Measurements from ENCODE around the gene GLB1L3.
"Not testable (repeated sequence)": the region's sequence is repeated elsewhere in the genome, so short reads cannot be mapped to it uniquely, and the experiment has no call there.

The GLB1L3 gene

DNA sequence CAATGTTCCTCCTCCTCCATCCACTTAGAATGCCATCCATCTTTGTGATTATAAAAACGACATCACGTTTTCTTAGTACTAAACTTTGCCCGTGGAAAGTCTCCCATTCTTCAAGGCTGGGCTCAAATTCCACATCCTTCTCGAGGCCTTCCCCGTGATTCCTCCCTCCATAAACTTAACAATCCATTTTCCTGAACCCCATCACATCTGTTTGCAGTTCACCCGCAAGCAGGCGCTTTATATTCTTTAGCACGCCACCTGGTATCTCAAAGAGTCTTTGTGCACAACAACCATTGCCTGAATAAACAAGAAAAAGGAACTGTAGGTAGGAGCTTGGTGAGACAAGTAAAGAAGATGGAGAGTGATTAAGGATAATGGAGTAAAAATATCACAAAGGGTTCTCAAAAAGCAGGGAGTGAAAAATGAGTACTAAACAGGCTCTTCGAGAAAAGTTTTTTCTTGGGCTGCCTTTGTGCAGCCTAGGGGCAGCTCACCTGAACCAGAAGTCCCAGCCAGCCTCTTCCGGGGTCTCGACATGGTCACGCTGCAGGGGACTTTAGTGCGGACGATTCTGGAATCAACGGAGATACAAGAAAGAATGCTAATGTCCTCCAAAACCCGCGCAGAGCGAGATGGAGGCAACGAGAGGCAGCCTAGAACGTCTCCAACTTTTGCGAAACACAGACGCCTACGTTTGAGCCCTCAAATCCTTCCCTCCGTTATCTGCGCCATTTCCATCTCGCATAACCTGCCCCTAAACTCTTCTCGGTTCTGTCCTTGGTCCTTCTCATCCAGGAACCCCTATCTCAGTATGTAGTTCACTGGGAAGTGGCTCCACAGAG, 23.6 kb upstream of the GLB1L3 start:
- no peak for DNase-seq

DNA sequence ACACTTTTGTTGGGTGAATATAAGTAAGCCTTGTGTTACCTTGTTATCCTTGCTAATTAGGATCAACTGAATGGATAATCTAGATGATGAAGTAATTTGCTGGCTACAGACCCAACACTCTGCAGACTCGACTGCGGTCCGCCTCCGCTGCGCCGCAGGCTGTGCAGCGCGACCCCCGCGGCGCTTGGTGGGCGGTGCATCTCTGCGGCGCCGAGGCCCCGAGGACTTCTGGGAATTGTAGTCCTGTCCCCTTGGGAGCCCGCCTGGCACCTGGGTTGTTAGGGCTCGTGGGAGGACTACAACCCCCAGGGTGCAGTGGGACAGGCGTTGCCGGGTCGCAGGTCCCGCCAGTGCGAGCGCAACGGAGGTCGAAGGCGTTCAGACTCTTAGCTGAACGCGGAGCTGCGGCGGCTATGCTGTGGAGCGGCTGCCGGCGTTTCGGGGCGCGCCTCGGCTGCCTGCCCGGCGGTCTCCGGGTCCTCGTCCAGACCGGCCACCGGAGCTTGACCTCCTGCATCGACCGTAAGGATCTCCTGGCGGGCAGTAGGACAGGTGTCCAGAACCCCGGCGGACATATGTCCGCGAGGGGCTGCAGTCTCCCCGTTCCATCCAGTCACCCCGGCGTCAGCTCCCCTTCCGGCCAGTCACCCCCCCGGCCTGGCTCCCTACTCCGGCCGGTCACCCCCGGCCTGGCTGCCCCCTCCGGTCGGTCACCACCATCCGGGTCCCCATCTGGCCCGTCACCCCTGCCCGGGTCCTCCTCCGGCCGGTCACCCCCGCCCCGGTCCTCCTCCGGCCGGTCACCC, 22.8 kb upstream of the GLB1L3 start, which contains the start of the genes ACAD8 and THYN1:
Gene ACAD8, plus strand, starts transcription at position 381 of the 806 bp plus-strand sequence. Its CDS starts 33 bp downstream, at position 414.
Gene THYN1, minus strand, starts transcription at position 165 of the 806 bp plus-strand sequence. CDS start 470 bp downstream, outside the sequence.
- DNase-seq, result peak; percentile 96

DNA sequence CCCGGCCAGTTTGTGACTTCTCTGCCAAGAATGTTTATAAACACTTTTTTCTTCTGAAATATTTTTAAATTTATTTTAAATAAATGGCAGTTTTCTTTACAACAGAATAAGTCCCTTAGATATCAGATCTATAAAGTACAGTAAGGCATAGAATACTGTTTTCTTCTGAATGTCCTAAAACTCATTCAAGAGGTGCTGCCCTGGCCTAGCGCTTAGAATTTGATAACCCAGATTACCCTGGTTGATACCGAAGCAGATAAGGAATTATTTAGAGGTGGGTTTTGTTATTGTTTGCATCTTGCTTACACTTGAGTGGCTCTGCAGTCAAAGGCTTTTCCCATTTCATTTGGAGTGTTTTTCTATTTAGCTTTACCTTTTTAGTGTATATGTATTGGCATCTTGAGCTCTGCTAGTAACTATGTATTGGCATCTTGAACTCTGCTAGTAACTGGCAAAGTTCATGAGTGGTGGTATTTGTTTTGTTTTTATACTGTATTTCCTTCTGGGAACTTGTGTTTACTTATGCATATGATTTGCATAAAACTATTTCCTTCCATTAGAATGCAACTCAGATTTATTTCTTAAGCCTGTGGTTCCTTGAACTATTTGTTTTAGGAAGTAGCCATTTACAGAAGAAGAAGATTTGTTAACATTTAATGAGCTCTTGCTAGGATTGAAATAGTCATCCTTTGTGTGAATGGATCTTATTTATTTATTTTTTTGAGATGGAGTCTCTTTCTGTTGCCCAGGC, 21.6 kb upstream of the GLB1L3 start:
- no peak for DNase-seq

DNA sequence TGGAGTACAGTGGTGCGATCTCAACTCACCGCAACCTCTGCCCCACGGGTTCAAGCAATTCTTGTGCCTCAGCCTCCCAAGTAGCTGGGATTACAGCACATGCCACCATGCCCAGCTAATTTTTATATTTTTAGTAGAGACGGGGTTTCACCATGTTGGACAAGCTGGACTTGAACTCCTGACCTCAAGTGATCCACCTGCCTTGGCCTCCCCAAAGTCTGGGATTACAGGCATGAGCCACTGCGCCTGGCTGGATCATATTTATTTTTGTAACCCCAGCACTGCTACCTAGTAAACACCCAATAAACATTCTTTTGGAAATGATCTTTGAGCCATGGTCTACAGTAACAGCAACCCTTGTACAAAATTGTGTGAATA, 21.0 kb upstream of the GLB1L3 start:
- not testable (repeated sequence) for DNase-seq

DNA sequence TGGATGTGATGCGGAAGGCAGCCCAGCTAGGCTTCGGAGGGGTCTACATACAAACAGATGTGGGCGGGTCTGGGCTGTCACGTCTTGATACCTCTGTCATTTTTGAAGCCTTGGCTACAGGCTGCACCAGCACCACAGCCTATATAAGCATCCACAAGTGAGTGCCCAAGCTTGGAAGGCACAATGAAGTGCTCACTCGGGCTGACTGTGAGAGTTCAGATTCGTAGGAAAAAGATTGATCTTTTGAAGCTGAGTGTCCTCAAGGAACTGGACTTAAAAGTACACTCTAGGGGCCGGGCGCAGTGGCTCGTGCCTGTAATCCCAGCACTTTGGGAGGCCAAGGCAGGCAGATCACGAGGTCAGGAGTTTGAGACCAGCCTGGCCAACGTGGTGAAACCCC, 19.1 kb upstream of the GLB1L3 start:
- DNase-seq, result no peak

DNA sequence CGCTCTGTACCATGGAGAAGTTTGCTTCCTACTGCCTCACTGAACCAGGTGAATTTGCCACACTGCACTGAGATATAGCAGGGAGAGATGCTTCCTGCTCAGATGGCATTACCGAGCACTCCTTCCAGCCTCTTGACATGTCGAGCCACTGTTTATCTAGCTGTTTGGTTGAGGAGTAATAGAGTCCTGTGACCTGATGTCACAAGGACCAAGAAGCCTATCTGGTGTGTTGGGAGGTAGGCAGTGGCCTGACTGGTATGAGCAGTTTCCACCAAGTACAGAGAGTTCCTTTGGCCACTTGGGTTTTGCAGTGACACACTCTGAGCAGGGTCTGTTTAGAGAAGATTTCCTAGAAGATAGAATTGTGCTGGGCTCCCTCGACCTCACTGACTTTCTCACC, 17.6 kb upstream of the GLB1L3 start:
- no peak for DNase-seq

DNA sequence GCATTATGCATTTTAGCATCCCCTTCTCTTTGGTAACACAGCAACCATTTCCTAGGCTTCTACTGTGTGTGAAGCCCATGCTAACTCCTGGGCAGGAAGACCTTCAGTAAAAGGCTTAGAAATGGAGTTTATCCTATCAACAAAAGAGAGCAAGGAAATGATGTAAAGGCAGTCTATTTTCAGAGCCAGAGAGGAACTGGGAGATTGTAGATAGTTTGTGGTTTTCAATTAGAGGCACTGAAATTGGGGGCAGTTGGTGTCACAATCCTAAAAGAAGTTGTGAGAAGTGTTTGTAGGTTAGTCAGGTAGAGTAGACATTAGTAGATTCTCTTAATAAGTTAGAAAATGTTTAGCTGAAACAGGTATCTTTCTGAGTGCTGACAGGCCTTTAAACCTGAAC, 15.7 kb upstream of the GLB1L3 start:
- no peak for DNase-seq

DNA sequence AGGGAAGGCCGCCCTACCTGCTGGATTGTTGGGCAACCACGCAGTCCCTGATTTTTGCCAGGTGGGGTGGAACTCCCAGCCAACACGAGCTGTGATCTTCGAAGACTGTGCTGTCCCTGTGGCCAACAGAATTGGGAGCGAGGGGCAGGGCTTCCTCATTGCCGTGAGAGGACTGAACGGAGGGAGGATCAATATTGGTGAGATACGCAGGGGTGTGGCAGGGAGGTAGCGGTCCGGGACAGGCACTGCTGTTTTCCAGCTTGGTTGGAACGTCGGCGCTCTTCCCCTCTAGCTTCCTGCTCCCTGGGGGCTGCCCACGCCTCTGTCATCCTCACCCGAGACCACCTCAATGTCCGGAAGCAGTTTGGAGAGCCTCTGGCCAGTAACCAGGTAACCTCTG, 15.2 kb upstream of the GLB1L3 start:
- DNase-seq, result no peak

DNA sequence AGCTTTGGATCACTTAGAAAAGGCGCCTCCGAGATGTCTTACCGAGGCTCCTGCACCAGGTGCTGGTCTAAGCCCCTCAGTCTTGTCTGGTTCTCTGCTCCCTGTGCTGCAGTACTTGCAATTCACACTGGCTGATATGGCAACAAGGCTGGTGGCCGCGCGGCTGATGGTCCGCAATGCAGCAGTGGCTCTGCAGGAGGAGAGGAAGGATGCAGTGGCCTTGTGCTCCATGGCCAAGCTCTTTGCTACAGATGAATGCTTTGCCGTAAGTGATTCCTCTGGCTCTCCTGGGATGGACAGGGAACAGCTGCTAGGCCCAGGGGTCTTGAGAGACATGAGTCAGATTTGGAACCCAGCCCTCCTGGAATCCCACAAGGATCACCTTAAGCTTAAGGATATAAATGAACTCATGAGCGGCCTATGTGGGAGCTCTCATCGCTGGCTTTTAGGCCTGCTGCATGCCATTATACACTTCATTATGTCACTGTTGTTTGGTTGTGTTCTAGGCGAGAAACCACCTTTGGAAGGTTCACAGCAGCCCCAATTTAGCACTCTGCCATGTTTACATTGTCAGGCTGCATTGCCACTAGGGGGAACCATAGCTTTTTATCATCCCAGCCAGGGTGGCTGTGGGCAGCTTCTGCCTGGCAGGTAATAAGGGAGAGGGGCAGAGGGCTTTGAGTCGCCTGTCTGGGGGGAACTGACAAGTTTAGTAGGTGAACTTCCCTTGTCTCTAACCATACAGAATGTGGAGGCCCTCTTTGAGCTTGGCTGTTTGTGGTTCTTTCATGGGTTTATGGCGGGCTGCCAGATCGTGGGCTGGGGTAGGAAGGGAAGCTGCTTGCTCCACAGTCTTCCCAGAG, 14.3 kb upstream of the GLB1L3 start:
- DNase-seq, result peak; percentile 69

DNA sequence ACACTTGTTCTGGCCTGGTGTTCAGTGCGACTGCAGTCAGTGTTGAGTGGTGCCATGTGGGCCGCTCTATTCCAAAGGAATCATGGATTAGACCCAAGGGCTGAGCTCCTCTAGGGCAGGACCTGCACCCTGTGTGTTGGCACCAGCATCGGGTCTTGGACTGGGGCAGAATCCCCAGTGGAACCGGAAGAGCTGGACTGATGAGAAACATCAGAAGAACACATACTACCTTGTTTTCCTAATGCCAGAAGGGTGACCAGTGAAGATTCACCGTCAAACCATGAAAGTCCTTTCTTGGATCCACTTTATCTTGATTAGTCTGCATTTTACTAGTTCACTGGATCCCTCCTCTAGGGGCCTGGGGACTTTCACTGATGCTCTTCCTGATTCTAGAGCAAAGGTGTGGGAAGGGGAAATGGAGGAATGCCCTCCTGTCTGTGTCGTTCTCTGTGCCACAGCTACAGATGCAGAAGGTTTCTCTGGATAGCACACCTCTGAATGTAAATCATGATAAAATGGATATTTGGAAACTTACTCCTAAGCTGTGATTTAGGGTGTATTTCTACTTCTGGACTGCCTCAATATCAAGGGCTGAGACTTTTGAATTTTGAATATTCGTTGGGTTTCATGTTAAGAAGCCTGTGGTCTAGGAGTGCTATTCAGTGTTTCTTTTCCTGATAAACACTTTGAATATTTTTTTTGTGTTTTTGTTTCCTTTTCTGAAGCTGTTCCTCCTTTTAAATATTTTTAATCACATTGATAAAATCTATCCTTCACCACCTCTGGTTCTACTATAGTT, 11.0 kb upstream of the GLB1L3 start:
- DNase-seq, result no peak

DNA sequence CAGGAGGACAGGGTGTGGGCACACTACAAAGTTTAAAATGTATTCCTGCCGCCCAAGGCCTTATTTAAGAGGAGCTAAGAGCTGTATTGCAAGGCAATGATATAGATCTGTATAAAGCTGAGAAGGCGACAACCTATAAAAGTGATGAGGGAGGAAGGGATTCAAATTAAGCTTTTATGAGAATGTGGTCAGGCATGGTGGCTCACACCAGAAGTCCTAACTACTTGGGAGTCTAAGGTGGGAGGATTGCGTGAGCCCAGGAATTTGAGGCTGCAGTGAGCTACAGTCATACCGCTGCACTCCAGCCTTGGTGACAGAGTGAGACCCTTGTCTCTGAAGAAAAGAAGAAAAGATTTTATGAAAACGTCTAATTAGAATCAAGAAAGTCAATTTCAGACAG, 9.7 kb upstream of the GLB1L3 start:
- DNase-seq, result no peak

DNA sequence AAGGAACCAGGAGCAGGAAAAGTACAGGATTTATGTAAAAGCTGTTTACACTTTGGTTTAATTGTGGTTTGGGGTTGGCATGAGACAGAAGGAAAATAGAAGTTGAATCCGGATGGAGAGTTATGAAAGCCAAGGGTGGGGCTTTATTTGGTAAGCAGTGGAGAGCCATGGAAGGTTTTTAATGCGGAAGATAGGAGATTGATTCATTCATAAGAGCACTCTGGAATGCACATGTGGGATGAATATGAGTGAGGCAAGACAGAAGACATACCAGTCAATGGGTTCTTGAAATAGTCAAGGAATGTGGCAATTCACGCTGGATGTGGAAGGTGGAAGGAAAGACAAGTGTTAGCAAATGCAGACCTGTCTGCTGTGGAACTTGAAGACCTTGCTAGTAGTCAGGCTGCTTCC, 9.3 kb upstream of the GLB1L3 start:
- no peak for DNase-seq

DNA sequence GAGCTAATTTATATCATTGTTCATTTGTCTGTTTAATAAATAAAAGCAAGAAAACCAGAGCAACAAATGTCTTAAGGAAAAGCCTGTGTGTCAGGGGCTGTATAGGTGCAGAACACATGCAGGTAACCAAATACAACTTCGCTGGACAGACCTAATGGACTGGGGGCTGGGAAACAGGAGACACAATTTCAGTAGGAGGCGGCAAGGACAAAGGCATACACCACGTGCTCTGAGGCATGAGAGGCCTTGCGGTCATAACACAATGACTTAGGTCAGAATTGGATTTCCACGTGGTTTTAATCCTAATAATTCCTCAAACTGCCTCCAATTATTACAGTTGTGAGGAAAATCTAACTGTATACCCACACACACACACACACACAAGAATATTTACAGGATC, 8.7 kb upstream of the GLB1L3 start:
- no peak for DNase-seq

DNA sequence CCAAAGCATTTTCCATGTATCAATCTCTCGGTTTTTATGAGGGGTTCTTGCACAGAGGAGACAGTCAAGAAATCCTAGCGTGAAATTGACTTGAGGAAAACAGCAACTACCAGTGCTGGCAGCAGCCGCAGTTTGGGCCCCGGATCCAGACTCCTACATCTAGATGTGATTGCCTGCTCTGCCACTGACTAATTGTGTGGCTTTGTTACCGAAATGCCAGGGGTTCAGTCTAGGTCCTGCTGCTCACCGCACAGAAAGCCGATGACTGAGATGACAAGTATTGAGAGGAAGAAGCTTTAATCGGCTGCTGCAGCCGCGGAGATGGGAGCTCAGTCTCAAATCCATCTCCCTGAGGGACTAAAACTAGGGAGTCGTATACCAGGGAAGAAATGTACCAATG, 8.2 kb upstream of the GLB1L3 start:
- no peak for DNase-seq

DNA sequence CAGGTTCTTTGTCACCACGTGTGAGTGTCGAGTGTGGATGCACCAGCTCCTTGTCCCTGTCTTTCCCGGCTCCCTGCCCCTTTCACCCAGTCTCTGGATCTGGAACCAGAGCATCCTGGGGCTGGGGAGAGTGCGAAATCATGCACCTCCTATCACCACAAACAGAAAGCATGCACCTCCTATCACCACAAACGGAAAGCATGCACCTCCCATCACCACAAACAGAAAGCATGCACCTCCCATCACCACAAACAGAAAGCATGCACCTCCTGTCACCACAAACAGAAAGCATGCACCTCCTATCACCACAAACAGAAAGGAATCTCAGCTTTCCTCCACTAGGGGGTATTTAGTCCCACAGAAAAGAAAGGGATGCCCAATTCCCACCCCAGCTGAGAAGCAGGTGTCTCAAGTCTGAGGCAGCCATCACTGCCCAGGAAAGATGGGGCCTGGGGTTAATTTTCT, 5.9 kb upstream of the GLB1L3 start:
- DNase-seq, result peak; percentile 86

DNA sequence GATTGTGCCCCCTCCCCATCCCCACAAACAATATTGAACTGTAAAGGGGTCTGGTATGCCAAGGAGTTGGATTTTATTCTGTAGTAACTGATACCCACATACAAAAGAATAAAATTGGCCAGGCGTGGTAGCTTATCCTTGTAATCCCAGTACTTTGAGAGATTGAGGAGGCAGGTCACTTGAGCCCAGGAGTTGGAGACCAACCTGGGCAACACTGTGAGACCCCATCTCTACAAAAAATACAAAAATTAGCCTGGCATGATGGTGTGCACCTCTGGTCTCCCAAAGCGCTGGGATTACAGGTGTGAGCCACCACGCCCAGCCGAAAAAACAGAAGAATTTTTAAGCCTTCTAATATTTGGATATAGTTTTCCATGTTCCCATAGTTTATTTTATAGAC, 4.2 kb upstream of the GLB1L3 start:
- no peak for DNase-seq

DNA sequence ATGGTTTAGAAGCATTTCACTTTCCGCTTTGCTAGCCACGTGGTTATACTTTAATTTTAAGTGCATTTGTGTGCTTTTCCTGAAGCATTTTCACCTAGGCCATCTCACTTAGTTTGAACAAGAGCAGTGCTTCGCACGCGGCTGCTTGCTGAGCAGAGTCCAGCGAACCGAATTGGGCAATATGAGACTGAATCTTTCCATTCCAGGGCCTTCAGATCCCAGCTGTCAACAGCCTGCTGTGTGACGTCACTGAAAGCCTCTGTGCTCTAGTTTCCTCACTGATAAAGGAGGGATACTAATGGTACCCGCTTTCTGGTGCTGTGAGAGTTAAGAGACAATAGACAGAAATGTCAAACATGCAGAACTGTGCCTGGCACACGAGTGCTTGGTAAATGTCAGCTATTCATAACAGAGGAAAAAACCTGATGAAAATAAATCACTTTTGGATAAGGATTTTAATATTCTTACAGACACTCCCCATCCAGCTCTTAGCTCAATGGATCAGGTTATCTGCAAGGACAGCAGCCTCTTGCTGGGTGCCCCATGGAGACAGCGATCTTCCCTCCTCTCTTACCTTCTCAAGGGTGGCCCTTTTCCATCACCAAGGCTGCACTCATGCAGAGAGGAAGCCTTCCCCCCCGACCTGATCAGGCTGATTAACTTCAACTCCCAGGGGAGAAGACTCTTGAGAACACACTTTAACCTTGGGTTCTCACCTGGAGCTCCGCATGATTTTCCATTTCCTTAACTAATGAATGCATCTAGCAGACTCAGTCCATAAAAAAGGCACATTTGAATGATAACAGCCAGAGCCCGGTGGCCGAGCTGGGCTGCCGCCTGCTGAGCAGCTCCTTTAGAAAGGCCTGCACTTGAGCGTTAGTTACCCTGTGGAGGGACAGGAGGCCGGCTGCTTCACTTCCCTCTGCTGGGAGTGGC, 3.5 kb upstream of the GLB1L3 start:
- no peak for DNase-seq

DNA sequence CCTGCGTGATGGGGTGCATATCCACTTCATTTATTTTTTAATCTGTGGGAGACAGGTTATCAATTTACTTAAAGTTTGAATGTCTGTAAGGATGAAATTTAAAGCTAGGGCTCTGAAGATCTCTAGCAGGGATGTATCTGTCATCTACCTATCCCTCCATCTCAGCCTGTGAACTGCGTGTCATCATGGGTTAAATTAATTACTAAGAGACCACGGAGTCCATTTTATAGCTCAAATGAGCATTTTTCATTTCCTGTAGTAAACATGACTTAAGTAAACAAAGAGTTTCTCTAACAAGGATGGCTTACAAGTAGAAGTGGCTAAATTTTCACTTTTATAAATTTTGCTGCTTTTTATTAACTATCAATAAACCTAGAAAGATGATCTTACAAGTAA, 2.9 kb upstream of the GLB1L3 start:
- no peak for DNase-seq

DNA sequence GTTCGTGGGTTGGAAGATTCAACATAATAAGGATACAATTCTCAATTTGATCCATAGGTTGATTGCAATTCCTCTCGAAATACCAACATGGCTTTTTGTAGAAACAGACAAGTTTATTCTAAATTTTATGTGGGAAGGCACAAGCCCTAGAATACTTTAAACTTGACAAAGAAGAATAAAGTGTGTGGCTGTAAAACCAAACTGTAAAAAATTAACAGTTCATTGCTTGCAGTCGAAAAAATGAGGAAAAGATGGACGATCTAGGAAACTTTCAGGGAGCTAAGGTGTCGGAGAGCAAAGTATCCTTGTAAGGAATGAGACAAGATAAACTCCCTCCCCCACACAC, 1.0 kb upstream of the GLB1L3 start:
- no peak for DNase-seq
